GM21447 (cell line): ENCODE data around the gene DCPS.
"Not testable (repeated sequence)": the region's sequence is repeated elsewhere in the genome, so short reads cannot be mapped to it uniquely, and the experiment has no call there.

ENCODE experiments used
- ATAC-seq: cut with Tn5 transposase; IDR thresholded peaks from one replicate; pipeline ENCODE4 v1.9.1; 2021; ENCODE audit not compliant: unreplicated experiment

Gene DCPS

GRCh38 chr11:126343051-126343450, 39.2 kb downstream of the DCPS start:
- ATAC-seq, result no peak

GRCh38 chr11:126344141-126345080, 40.6 kb downstream of the DCPS start:
- ATAC-seq, result no peak

- ATAC-seq, result no peak
Observed at GRCh38 chr11:126345283-126345682, 41.4 kb downstream of the DCPS start.

GRCh38 chr11:126345759-126346585, 42.1 kb downstream of the DCPS start:
- ATAC-seq, result no peak

- ATAC-seq, result no peak
Observed at GRCh38 chr11:126346586-126346940, 42.7 kb downstream of the DCPS start.

- not testable (repeated sequence) for ATAC-seq
Observed at GRCh38 chr11:126346946-126347345, 43.1 kb downstream of the DCPS start.

GRCh38 chr11:126347751-126348668, 44.1 kb downstream of the DCPS start:
- no peak for ATAC-seq

GRCh38 chr11:126348806-126349582, 45.1 kb downstream of the DCPS start:
- ATAC-seq, result no peak

- ATAC-seq, result no peak
Observed at GRCh38 chr11:126350836-126351235, 47.0 kb downstream of the DCPS start.

GRCh38 chr11:126352163-126352562, 48.3 kb downstream of the DCPS start:
- no peak for ATAC-seq

- no peak for ATAC-seq
Observed at GRCh38 chr11:126352934-126353801, 49.3 kb downstream of the DCPS start.

GRCh38 chr11:126354631-126355323, 50.9 kb downstream of the DCPS start:
- peak; percentile 45 for ATAC-seq

GRCh38 chr11:126355324-126355925, 51.6 kb downstream of the DCPS start, which contains the start of gene ST3GAL4:
ST3GAL4 (plus strand) TSS chr11:126355686; CDS start chr11:126406156, 50,470 bp downstream.
- ATAC-seq, result peak; percentile 60

- ATAC-seq, result peak; percentile 20
Observed at GRCh38 chr11:126355926-126356897, 52.4 kb downstream of the DCPS start.

GRCh38 chr11:126357055-126357962, 53.4 kb downstream of the DCPS start:
- ATAC-seq, result no peak
